Measurements from ENCODE around the gene ASTN2. TPM values are rescaled to one million over a fixed set of nuclear protein-coding genes. Genes with fewer than 3 reads are reported as not detected.

Gene ASTN2
- total and polyA plus RNA-seq, 2 donors (not counting 3 experiments of a cell fraction or from before 2014, with no cell fraction given): 1.0 to 1.9 TPM

DNA sequence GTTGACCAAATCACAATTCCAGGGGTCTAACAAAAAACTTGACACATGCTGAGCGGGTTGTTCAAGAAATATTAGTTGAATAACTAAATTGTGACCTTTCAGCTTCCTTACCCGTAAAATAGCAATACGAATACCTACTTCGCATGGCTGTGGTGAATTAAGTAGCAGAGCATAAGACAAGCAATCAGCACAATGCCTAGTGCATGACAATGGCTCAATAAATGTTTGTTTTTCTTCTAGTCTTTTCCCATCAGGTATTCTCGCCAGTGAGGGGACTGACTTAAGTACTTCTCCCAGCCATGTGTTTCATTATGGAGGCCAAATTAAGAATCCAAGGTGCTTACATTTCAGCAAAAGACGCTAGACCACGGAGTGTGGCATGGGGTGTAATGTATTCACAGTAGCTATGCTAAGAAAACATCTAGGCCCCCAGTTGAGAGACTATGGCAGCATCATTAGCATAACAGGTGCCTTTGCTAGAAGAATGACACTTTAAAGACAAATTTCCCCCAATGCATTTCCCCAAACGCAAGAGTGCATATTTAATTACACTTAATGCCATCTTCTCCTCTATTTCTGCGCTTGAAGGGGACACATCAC, 145.9 kb downstream of the ASTN2 start:
- H3K36me3 ChIP-seq (ENCODE audit: control insufficient read depth in 2 of 2, extremely low read depth in 1 of 2, insufficient read depth in 2 of 2, low read length in 2 of 2): no peaks in the 10 kb centered on the region
- no peaks in the 10 kb centered on the region for H3K4me1 ChIP-seq (ENCODE audit: control insufficient read depth, extremely low read depth, insufficient read depth, low read length)
- H3K4me2 ChIP-seq (ENCODE audit: insufficient read depth, low read length): no peak overlapping the region
- H3K4me3 ChIP-seq (replicated peaks in 1 of 3; ENCODE audit: insufficient read depth in 1 of 3, low read depth in 1 of 3, low read length in 3 of 3): no peak overlapping the region
- DNase-seq (ENCODE audit: low read depth, low spot score) (no peak), FAIRE-seq (no peak)
- H3K9me1 ChIP-seq (replicated peaks; ENCODE audit: control insufficient read depth, extremely low read depth, insufficient read depth, low read length): no peaks in the 10 kb centered on the region
- H3K9ac ChIP-seq (replicated peaks; ENCODE audit: extremely low read depth, insufficient read depth, low read length): no peak overlapping the region
- no peaks in the 10 kb centered on the region for H3K27me3 ChIP-seq (ENCODE audit: control insufficient read depth in 2 of 2, insufficient read depth in 2 of 2, low read length in 2 of 2)
- no peaks in the 10 kb centered on the region for H3K79me2 ChIP-seq (ENCODE audit: control insufficient read depth, insufficient read depth, low read length)
- POLR2A ChIA-PET: no interaction called here
- H2AFZ ChIP-seq (ENCODE audit: low read depth, low read length): no peak overlapping the region
- intact Hi-C loops (cut with micrococcal nuclease): no loop called here
- H3K9me3 ChIP-seq (replicated peaks; ENCODE audit: control insufficient read depth, insufficient read depth, low read length): peaks cover 2% of the 10 kb centered on the region
- TF ChIP-seq MAX (IDR thresholded peaks at IDR 0.05; ENCODE audit: insufficient read depth, insufficient read length) (no peak), JUN (IDR thresholded peaks at IDR 0.05; ENCODE audit: borderline replicate concordance, insufficient read depth, insufficient read length, low read depth) (no peak), POLR2AphosphoS5 (IDR thresholded peaks at IDR 0.05; ENCODE audit: insufficient read depth, low read depth, low read length) (no peak), MYC (IDR thresholded peaks at IDR 0.05; ENCODE audit: low read depth, low read length) (no peak), GATA2 (IDR thresholded peaks at IDR 0.05; ENCODE audit: insufficient read depth, insufficient read length, low read depth, low read length) (no peak), POLR2A (IDR thresholded peaks at IDR 0.05; ENCODE audit: low read depth, low read length) (no peak), FOS (IDR thresholded peaks at IDR 0.05; ENCODE audit: borderline replicate concordance, insufficient read depth, low read length) (no peak)
- H4K20me1 ChIP-seq (replicated peaks; ENCODE audit: control insufficient read depth, extremely low read depth, insufficient read depth, low read length): no peaks in the 10 kb centered on the region
- CTCF ChIA-PET: no interaction called here
- dilution Hi-C loops (cut with MboI; ENCODE audit: extremely low pct_ligation_motif_present, low sequenced_read_pairs): no loop called here
- no TSS peak for BruUV-seq (replicated peaks)
- no peak overlapping the region for H3K27ac ChIP-seq (ENCODE audit: insufficient read depth, low read depth, low read length)

GRCh38 chr9:117266855-117267497, 147.9 kb downstream of the ASTN2 start:
- H3K9me1 ChIP-seq (replicated peaks; ENCODE audit: control insufficient read depth, extremely low read depth, insufficient read depth, low read length): no peaks in the 10 kb centered on the region
- H3K79me2 ChIP-seq (ENCODE audit: control insufficient read depth, insufficient read depth, low read length): no peaks in the 10 kb centered on the region
- H3K36me3 ChIP-seq (ENCODE audit: control insufficient read depth in 2 of 2, extremely low read depth in 1 of 2, insufficient read depth in 2 of 2, low read length in 2 of 2): no peaks in the 10 kb centered on the region
- no peak overlapping the region for H3K9ac ChIP-seq (replicated peaks; ENCODE audit: extremely low read depth, insufficient read depth, low read length)
- TF ChIP-seq JUN (IDR thresholded peaks at IDR 0.05; ENCODE audit: borderline replicate concordance, insufficient read depth, insufficient read length, low read depth) (no peak), MYC (IDR thresholded peaks at IDR 0.05; ENCODE audit: low read depth, low read length) (no peak), POLR2A (IDR thresholded peaks at IDR 0.05; ENCODE audit: low read depth, low read length) (no peak), POLR2AphosphoS5 (IDR thresholded peaks at IDR 0.05; ENCODE audit: insufficient read depth, low read depth, low read length) (no peak), CTCF (IDR thresholded peaks at IDR 0.05; ENCODE audit: extremely low read depth in 1 of 2, insufficient read depth in 1 of 2, low read depth in 1 of 2, low read length in 2 of 2) (no peak), GATA2 (IDR thresholded peaks at IDR 0.05; ENCODE audit: insufficient read depth, insufficient read length, low read depth, low read length) (no peak), EZH2 (IDR thresholded peaks at IDR 0.05; ENCODE audit: borderline replicate concordance, low read depth, low read length, severe bottlenecking) (no peak), MAX (IDR thresholded peaks at IDR 0.05; ENCODE audit: insufficient read depth, insufficient read length) (no peak)
- H3K4me1 ChIP-seq (ENCODE audit: control insufficient read depth, extremely low read depth, insufficient read depth, low read length): no peaks in the 10 kb centered on the region
- intact Hi-C loops (cut with micrococcal nuclease): no loop called here
- H4K20me1 ChIP-seq (replicated peaks; ENCODE audit: control insufficient read depth, extremely low read depth, insufficient read depth, low read length): no peaks in the 10 kb centered on the region
- CTCF ChIA-PET: no interaction called here
- H3K9me3 ChIP-seq (replicated peaks; ENCODE audit: control insufficient read depth, insufficient read depth, low read length): peaks cover 2% of the 10 kb centered on the region
- no peak for FAIRE-seq
- H3K27ac ChIP-seq (ENCODE audit: insufficient read depth, low read depth, low read length): no peak overlapping the region
- POLR2A ChIA-PET: no interaction called here
- no peak overlapping the region for H2AFZ ChIP-seq (ENCODE audit: low read depth, low read length)
- no TSS peak for BruUV-seq (replicated peaks)
- H3K4me3 ChIP-seq (replicated peaks in 1 of 3; ENCODE audit: insufficient read depth in 1 of 3, low read depth in 1 of 3, low read length in 3 of 3): no peak overlapping the region
- dilution Hi-C loops (cut with MboI; ENCODE audit: extremely low pct_ligation_motif_present, low sequenced_read_pairs): no loop called here
- DNase-seq (ENCODE audit: low read depth, low spot score): no peak
- no peak overlapping the region for H3K4me2 ChIP-seq (ENCODE audit: insufficient read depth, low read length)
- no peaks in the 10 kb centered on the region for H3K27me3 ChIP-seq (ENCODE audit: control insufficient read depth in 2 of 2, insufficient read depth in 2 of 2, low read length in 2 of 2)

Measured in endothelial cell of umbilical vein (primary cell).